Dendritic cell treated with granulocyte-macrophage colony-stimulating factor and Interleukin-4, amounts not matched to agents 40 ng/mL and 50 ng/mL, for 4 days (primary cell): Measurements from ENCODE around the gene CYP26B1.

Source experiments
- H3K27ac Mint-ChIP-seq: one replicate; pipeline ENCODE4 v1.8.0; 2022; ENCODE audit warnings: mild to moderate bottlenecking, mixed read lengths
- H3K27me3 Mint-ChIP-seq: one replicate; pipeline ENCODE4 v1.8.0; 2022; ENCODE audit warnings: mild to moderate bottlenecking, mixed read lengths
- H3K36me3 Mint-ChIP-seq: one replicate; pipeline ENCODE4 v1.8.0; 2022; ENCODE audit warnings: low read depth, mixed read lengths
- H3K4me1 Mint-ChIP-seq: one replicate; pipeline ENCODE4 v1.8.0; 2022; ENCODE audit warnings: low read depth, mixed read lengths
- H3K4me3 Mint-ChIP-seq: one replicate; pipeline ENCODE4 v1.8.0; 2022; ENCODE audit warnings: mild to moderate bottlenecking, moderate library complexity, mixed read lengths
- H3K9me3 Mint-ChIP-seq: one replicate; pipeline ENCODE4 v1.8.0; 2022; ENCODE audit warnings: mixed read lengths
- intact Hi-C: fragments of 100-400 bp; cut with micrococcal nuclease; formaldehyde crosslinking; loops from one replicate; pipeline ENCODE4 v1.15.0; 2022

CYP26B1 gene

DNA sequence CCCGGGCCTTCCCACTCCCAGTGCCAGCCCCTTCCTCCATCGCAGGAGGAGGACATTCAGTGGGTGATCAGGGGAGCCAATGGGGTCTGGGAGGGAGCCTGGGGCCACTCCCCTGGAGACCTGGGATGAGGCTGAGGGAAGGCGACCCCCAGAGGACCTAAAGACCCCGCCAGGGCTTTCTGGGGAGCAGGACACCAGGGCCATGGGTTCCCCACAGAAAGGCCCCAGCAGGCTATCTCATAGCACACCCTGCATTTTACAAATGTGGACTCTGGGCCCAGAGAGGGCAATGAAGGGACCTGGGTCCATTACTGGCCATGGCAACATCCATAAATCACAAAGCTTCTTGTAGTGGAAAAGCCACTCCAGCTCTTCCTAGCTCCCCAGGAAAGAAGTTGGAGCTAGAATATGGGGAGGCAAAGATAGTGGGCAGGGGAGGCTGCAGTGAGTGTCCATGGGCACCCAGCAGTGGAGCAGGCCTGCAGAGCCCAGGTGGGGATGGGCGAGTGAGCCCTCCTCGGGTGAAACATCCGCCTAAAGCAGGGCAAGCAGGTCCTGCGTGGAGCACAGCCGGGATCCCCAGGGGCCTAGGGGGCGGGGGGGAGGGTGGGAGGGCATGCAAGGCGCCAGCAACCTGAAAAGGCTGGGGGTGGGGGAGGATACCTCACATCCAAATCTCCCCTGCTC lies 13.8 kb downstream of the CYP26B1 start:
- no peak overlapping the region for H3K27ac Mint-ChIP-seq
- no peak overlapping the region for H3K4me3 Mint-ChIP-seq
- intact Hi-C loops = loop anchor here (10.0 kb wide), 1 partner anchor 611 kb away; no protein-coding TSS in a partner anchor
- no peaks in the 10 kb centered on the region for H3K36me3 Mint-ChIP-seq
- H3K27me3 Mint-ChIP-seq = peaks cover 12% of the 10 kb centered on the region
- no peaks in the 10 kb centered on the region for H3K9me3 Mint-ChIP-seq
- no peaks in the 10 kb centered on the region for H3K4me1 Mint-ChIP-seq

DNA sequence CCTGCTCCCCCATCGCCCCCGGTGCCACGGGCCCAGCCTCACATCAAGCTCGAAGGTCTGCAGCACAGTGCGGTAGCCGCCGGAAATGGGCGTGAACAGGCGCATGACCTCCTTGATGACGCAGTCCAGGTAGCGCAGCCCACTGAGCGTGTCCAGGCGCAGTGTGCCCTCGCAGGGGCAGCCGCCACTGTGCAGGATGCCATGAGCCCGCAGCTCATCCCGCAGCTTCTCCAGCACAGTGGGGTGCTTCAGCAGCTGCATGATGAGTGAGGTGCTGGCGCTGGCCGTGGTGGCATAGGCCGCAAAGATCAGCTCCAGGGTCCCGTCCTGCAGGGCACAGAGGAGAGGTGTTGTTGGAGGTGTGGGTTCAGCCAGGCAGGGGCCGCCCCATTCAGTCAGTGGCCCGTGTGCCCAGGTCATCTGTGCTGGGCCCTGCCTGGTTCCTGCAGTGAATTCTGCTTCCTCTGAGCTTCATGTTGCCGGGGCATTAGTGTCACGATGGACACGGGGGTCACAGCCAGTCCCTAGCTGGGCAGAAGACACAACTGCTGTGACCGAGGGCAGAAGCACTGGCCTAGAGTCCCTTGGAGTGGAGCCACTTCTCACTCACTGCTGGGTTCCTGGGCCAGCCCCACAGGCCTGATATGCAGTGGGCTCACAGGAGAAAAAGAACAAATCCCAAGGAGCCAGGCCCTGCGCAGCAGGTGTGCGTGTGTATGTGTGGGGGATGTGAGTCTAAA lies 14.5 kb downstream of the CYP26B1 start:
- Mint-ChIP-seq H3K27ac (no peak overlapping the region), H3K4me3 (no peak overlapping the region), H3K36me3 (no peaks in the 10 kb centered on the region), H3K27me3 (peaks cover 12% of the 10 kb centered on the region), H3K4me1 (no peaks in the 10 kb centered on the region), H3K9me3 (no peaks in the 10 kb centered on the region)
- intact Hi-C loops = loop anchor here (10.0 kb wide), 1 partner anchor 612 kb away; no protein-coding TSS in a partner anchor

DNA sequence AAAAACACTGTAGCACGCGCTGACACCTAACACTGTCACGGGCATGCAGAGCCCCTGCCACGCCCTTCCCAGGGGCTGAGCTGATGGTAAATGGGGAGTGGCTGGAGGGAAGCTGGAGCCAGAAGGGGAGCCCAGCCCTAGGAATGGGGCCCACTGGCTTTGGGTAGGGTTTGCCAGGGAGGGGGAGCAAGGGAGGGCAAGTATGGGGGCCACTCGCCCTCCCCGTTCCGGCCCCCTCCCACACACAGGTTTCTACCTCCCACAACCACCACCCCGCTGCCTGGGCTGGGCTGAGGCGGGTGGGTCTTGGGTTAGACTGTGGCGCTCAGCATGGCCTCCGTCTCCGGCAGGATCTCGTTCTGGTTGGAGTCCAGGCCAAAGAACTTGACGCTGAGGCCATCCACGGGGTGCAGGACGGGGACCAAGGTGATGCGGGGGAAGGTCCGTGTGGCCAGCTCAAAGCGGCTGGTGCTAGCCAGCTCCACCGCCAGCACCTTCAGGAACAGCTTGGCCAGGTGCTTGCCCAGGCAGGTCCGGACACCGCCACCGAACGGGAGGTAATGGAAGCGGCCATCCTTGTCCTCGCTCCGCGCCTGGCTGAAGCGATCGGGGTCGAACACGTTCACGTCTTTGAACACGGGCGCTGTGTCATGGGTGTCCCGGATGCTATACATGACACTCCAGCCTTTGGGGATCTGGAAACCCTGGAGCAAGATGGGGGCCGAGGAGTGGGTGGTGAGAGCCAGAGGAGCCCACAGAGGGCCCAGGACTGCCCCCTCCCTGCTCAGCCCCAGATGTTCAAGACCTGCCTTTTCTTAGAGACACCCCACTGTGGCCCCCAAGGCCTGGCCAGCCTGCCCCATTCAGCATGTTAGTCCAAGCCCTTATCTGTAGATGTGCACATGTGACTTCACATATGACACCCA lies 15.5 kb downstream of the CYP26B1 start:
- Mint-ChIP-seq H3K36me3 (no peaks in the 10 kb centered on the region), H3K27me3 (peaks cover 12% of the 10 kb centered on the region), H3K27ac (no peak overlapping the region), H3K4me3 (no peak overlapping the region), H3K9me3 (no peaks in the 10 kb centered on the region), H3K4me1 (no peaks in the 10 kb centered on the region)
- intact Hi-C loops = loop anchor here (10.0 kb wide), 1 partner anchor 613 kb away; no protein-coding TSS in a partner anchor

DNA sequence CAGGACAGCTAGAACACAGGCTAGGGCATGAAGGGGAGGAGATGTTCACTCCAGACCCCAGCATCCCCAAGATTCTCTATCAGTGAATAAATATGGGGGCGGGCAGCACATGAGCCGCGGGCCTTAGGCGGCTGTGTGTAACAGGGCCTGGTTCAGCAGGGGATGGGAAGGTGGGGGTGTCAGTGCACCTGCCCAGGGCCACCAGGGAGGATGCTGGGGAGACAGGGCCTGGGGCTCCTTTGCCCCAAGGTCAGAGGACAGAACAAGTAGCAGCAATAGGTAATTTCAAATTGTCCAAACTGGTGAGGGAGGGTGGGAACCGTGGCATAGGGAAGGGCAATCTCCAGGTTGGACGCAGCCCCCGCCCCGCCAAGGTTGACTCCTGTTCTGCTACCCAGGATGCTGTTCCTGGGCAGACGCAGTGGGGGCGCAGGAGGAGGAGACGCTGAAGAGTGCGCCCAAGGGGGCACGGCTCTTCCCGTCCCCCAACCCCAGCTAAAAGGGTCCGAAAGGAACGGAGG lies 16.2 kb downstream of the CYP26B1 start:
- Mint-ChIP-seq H3K27ac (no peak overlapping the region), H3K36me3 (no peaks in the 10 kb centered on the region), H3K4me3 (no peak overlapping the region), H3K4me1 (no peaks in the 10 kb centered on the region), H3K27me3 (peaks cover 12% of the 10 kb centered on the region), H3K9me3 (no peaks in the 10 kb centered on the region)
- intact Hi-C loops = loop anchor here (10.0 kb wide), 1 partner anchor 613 kb away; no protein-coding TSS in a partner anchor

DNA sequence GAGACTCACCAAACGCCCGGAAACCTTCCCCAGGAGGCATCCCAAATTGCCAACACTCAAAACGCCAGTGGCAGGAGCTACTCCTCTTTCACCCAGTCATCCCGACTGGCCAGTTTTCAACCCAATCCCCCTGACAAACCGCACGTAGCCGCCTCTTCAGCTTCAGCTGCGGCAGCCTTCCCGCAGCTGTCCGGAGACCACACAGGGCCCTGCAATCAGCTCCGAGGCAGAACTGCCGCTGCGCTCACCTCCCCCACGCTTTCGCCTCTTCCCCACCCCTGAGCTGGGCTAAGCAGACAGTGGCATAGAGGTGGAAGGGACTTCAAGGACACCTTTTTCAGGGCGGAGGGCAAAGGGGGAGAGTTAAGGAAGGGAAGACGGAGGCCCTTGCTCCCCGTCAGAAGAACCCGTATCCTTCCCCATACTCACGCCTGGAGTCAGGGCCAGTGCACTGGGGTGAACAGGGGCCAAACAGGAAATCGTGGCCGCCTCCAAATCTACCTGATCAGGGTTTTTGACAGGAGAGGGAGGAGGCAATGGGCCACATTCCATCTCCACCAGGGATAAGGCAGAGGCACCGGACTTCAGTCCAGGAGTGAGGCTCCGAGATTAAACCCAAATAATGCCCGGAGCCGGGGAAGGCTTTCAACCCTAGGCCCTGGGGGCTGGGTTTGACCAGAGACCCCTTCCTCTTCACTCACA lies 16.9 kb downstream of the CYP26B1 start:
- Mint-ChIP-seq H3K36me3 (no peaks in the 10 kb centered on the region), H3K4me1 (no peaks in the 10 kb centered on the region), H3K9me3 (no peaks in the 10 kb centered on the region), H3K27me3 (peaks cover 12% of the 10 kb centered on the region), H3K4me3 (no peak overlapping the region), H3K27ac (no peak overlapping the region)
- intact Hi-C loops = loop anchor here (10.0 kb wide), 1 partner anchor 614 kb away; no protein-coding TSS in a partner anchor

DNA sequence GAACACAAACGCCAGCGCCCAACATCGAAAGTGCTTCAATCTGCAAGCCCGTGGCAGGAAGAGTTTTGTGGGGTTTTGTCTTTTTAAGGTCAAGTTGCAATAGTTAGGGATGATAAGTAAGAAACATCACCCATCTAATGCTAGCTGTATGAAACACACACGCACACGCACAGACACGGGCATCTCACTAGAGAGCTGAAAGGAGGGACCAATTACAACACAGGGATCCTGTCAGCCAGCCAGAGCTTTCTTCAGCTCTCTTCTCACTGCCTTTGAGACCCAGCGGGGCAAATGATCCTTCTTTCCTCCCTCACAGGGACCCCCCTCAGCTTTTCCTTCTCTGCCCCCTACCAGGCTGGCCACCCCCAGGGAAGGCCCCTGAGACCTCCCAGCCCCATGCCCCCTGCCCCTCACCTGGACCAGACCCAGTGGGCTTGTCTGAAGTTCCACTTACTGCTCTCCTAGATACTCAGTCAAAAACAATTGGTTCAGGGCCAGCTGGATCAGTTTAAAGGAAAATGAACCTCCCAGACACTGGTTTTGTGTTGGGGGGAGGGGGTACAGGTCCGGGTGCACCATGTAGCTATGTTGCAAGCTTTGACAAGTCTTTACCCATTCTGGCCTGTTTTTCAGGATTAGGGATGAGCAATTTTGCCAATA lies 17.9 kb downstream of the CYP26B1 start:
- Mint-ChIP-seq H3K36me3 (no peaks in the 10 kb centered on the region), H3K9me3 (no peaks in the 10 kb centered on the region), H3K27me3 (peaks cover 11% of the 10 kb centered on the region), H3K27ac (no peak overlapping the region), H3K4me1 (no peaks in the 10 kb centered on the region), H3K4me3 (no peak overlapping the region)
- intact Hi-C loops = loop anchor here (10.0 kb wide), 1 partner anchor 615 kb away; no protein-coding TSS in a partner anchor

DNA sequence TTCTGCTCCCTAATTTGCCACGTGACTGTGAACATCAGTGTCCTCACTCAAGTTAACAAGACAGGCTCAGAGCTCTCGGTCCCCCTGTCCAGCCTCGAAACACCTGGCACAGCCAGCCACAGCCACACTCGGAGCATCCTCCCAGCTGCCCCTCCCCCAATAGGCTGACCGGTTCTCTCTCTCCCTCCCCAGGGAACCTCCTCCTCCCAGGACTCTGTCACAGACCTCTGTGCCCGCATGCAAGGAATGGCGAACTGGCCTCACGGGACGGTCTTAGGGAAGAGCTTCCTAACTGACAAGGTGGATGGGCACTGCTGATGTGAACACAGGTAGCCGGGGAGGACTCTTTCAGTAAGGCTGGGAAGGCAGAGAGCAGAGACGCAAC lies 18.8 kb downstream of the CYP26B1 start:
- Mint-ChIP-seq H3K27me3 (peaks cover 11% of the 10 kb centered on the region), H3K9me3 (no peaks in the 10 kb centered on the region), H3K36me3 (no peaks in the 10 kb centered on the region), H3K4me3 (no peak overlapping the region), H3K27ac (no peak overlapping the region), H3K4me1 (no peaks in the 10 kb centered on the region)
- intact Hi-C loops = no loop called here

DNA sequence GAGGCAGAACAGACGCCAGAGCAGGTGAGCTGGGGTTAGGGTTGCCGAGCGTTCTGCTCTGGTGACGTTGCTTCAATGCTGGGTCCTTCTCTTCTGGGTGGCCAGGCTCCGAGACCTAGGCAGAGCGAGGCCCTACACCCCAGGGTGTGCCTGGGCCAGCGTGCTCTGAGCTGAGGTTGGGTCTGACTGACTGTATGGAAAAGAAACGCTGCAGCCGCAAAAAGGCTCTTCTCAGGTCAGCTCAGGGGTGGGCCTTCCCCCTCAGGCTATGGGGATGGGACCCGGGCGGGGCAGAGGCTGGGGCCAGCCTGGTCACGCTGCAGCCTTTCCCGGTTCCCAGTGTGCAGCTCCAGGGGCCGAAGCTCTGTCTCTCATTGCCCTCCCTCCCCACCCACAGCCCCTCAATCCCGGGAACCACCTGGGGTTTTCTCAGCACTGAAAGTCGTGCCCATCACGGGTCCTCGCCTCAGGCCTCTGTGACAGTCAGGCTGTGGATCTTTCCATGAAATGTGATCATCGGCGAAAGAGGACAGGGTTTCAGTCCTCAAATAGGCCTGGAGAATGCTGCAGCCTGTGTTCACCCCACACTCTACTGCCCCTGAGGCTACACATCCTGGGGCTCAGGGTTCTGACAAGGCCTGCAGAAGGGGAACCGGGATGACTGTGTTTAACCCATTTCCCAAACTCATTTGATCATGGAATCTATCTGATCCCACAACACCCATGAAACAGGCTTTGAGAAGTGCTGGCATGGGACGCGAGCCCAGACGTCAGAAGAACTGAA lies 19.4 kb downstream of the CYP26B1 start:
- H3K4me3 Mint-ChIP-seq = no peak overlapping the region
- H3K9me3 Mint-ChIP-seq = no peaks in the 10 kb centered on the region
- H3K36me3 Mint-ChIP-seq = no peaks in the 10 kb centered on the region
- H3K27me3 Mint-ChIP-seq = peaks cover 11% of the 10 kb centered on the region
- no peaks in the 10 kb centered on the region for H3K4me1 Mint-ChIP-seq
- intact Hi-C loops = no loop called here
- H3K27ac Mint-ChIP-seq = no peak overlapping the region

DNA sequence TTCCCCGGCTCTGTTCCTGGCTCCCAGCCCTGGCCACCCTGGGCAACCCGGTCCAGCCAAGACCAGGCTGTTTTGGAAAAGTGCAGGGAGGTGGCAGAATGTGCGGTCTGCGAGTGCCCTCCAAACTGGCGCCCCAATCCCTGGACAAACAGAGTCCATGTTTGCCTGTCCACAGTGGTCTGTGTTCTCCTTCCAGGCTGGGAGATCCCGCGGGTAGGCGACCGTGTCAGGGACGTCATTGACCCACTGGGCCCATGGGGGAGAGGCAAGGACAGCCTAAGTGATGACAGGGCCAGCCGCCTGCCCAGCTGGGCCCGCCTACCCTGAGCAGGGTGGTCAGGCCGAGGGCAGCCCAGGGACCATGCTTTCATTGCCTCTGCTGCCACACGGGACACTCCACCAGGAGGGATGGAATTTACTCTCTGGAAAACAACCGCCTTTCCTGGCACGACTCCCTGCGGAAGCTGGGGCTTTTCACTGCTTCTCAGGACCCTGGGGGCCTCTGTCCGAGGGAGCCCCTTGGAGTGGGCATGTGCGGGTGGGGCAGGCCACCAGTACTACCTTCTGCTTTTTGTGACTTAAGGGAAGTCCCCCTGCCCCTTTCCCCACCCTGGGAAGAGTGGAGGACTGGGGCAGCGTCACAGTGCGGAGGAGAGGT lies 20.1 kb downstream of the CYP26B1 start:
- intact Hi-C loops = no loop called here
- no peak overlapping the region for H3K4me3 Mint-ChIP-seq
- H3K9me3 Mint-ChIP-seq = no peaks in the 10 kb centered on the region
- H3K27me3 Mint-ChIP-seq = peaks cover 11% of the 10 kb centered on the region
- H3K36me3 Mint-ChIP-seq = no peaks in the 10 kb centered on the region
- no peak overlapping the region for H3K27ac Mint-ChIP-seq
- no peaks in the 10 kb centered on the region for H3K4me1 Mint-ChIP-seq

DNA sequence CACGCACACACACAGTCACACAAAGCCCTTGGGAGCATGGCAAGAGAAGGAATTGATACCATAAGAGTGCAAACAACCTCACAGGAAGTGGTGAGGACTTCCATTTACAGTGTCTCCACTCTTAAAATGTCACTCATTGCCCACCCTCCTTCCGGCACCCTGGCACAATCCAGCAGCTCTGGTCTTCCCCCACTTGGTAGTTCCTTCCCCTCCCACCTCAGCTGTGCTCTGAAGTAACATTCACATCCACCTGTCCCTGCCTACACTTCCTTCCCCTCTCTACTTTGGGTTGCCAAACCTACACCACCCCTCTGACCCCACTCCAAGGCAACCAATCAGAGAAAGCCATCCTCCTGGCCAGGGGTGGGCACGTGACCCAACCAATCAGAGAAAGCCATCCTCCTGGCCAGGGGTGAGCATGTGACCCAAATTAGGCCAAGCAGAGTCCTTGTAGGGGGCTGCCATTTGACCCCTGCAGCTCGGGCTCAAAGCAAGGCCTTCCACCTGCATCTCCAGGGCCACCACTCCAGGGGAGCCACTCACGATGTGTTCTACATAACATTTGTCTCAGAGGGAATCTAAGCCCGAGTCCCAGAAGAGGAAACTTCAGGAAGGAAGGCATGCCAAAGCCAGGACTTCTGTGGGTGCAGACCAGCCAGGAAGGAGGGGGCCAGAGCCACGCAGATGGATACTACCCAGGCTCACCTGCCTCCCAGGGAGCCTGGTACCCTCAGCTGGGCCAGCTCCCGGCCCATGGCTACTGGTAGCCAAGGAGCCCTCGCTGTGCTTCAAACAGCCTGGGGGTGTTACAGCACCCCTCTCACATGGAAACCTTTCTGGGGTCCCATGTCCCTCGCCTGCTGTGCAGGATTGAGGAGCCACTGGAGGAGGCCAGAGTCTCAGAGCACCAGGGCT lies 21.2 kb downstream of the CYP26B1 start:
- no peaks in the 10 kb centered on the region for H3K9me3 Mint-ChIP-seq
- H3K4me3 Mint-ChIP-seq = no peak overlapping the region
- intact Hi-C loops = no loop called here
- H3K36me3 Mint-ChIP-seq = no peaks in the 10 kb centered on the region
- no peaks in the 10 kb centered on the region for H3K4me1 Mint-ChIP-seq
- H3K27me3 Mint-ChIP-seq = peaks cover 12% of the 10 kb centered on the region
- H3K27ac Mint-ChIP-seq = no peak overlapping the region

DNA sequence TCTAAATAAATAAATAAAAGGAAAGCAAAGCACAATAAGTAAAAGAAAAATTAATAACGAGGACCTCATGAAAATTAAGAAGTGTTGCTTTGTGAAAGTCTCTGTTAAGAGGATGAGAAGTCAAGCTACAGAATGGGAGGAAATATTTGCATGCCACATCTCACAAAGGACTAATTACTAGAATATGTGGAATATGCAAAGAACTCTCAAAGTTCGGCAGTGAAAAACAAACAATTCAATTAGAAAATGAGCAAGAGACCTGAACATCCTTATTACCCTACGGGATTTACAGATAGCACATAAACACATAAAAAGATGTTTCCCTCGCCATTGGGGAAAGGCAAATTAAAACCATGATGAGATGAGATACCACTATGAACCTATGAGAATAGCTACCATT lies 23.3 kb downstream of the CYP26B1 start:
- no peaks in the 10 kb centered on the region for H3K9me3 Mint-ChIP-seq
- no peak overlapping the region for H3K4me3 Mint-ChIP-seq
- intact Hi-C loops = no loop called here
- H3K27me3 Mint-ChIP-seq = peaks cover 2% of the 10 kb centered on the region
- H3K36me3 Mint-ChIP-seq = no peaks in the 10 kb centered on the region
- H3K27ac Mint-ChIP-seq = no peak overlapping the region
- H3K4me1 Mint-ChIP-seq = no peaks in the 10 kb centered on the region
